Caco-2 (cell line): ENCODE data around the gene STUM. TPM values are rescaled to one million over a fixed set of nuclear protein-coding genes. Genes with fewer than 3 reads are reported as not detected.

ENCODE experiments used
- BruUV-seq: library from RNA; stranded (reverse); fragments of 400-500 nt; replicated peaks from 2 replicates; lab custom pipeline; 2021; lab: Mats Ljungman, UMichigan
- CTCF ChIA-PET: fragments of 300-600 bp; sonication (Branson Sonifier 250); formaldehyde crosslinking; loops from one replicate; lab custom pipeline; 2022; ENCODE audit warnings: antibody characterized with exemption; lab: Charles Lee
- POLR2A ChIA-PET: fragments of 300-600 bp; sonication (Branson Sonifier 250); formaldehyde crosslinking; loops from one replicate; lab custom pipeline; 2022; ENCODE audit warnings: antibody characterized with exemption; lab: Charles Lee
- DNase-seq, 2 experiments: peaks; one replicate each; pipeline versions ENCODE4 v3.0.0 to v3.0.0-alpha.2; 2020 to 2022
- H3K27me3 ChIP-seq: replicated peaks from 2 replicates; pipeline ENCODE4 v1.6.0; 2011; ENCODE audit warnings: low read length; ENCODE audit not compliant: control insufficient read depth, insufficient read depth
- H3K36me3 ChIP-seq: 2 replicates; pipeline ENCODE4 v1.5.1; 2011; ENCODE audit warnings: low read length; ENCODE audit not compliant: control insufficient read depth, insufficient read depth
- H3K4me1 ChIP-seq: fragments of 250-450 bp; sonication (Bioruptor Pico); 2 replicates; pipeline ENCODE4 v1.5.1; 2020; ENCODE audit warnings: mild to moderate bottlenecking
- H3K4me3 ChIP-seq: 2 replicates; pipeline ENCODE4 v1.5.1; 2011; ENCODE audit warnings: low read depth, mild to moderate bottlenecking, control low read depth, low read length
- H3K9me3 ChIP-seq: fragments of 250-450 bp; sonication (Bioruptor Pico); 2 replicates; pipeline ENCODE4 v1.5.1; 2020; ENCODE audit warnings: mild to moderate bottlenecking, moderate library complexity
- H3K27ac Mint-ChIP-seq: one replicate; pipeline ENCODE4 v1.8.0; 2022; ENCODE audit warnings: mixed read lengths; ENCODE audit not compliant: unreplicated experiment
- H3K27me3 Mint-ChIP-seq: one replicate; pipeline ENCODE4 v1.8.0; 2022; ENCODE audit warnings: mixed read lengths; ENCODE audit not compliant: insufficient read depth, unreplicated experiment
- H3K36me3 Mint-ChIP-seq: one replicate; pipeline ENCODE4 v1.8.0; 2022; ENCODE audit warnings: mild to moderate bottlenecking, mixed read lengths; ENCODE audit not compliant: insufficient read depth, unreplicated experiment
- H3K4me1 Mint-ChIP-seq: one replicate; pipeline ENCODE4 v1.8.0; 2022; ENCODE audit warnings: low read depth, mixed read lengths; ENCODE audit not compliant: unreplicated experiment
- H3K4me3 Mint-ChIP-seq: one replicate; pipeline ENCODE4 v1.8.0; 2022; ENCODE audit warnings: mild to moderate bottlenecking, moderate library complexity, mixed read lengths; ENCODE audit not compliant: unreplicated experiment
- H3K9me3 Mint-ChIP-seq: one replicate; pipeline ENCODE4 v1.8.0; 2022; ENCODE audit warnings: mixed read lengths; ENCODE audit not compliant: unreplicated experiment
- intact Hi-C: fragments of 100-400 bp; cut with micrococcal nuclease; formaldehyde crosslinking; loops from one replicate; pipeline ENCODE4 v1.10.0; 2022; ENCODE audit not compliant: unreplicated experiment
- total RNA-seq: library from RNA; stranded (reverse); gene quantifications from 2 replicates; pipeline ENCODE4 v1.2.3, GENCODE V29; 2022
- TF ChIP-seq, protein P1 (sequence below), 2 experiments: fragments of 200-600 bp in 1 of 2; IDR thresholded peaks; 1 replicate in 1 of 2; 2 replicates in 1 of 2; pipeline versions ENCODE4 v1.5.1 to v1.8.0; 2011 to 2022; ENCODE audit warnings: antibody characterized with exemption in 1 of 2, control low read depth in 1 of 2, inconsistent platforms in 1 of 2, low read depth in 1 of 2, low read length in 1 of 2, mild to moderate bottlenecking in 1 of 2, moderate library complexity in 1 of 2; ENCODE audit not compliant: insufficient read depth in 1 of 2, severe bottlenecking in 1 of 2, unreplicated experiment in 1 of 2

Gene STUM
- total RNA-seq, 1 experiment from 2014 or later: 1.7 TPM

DNA sequence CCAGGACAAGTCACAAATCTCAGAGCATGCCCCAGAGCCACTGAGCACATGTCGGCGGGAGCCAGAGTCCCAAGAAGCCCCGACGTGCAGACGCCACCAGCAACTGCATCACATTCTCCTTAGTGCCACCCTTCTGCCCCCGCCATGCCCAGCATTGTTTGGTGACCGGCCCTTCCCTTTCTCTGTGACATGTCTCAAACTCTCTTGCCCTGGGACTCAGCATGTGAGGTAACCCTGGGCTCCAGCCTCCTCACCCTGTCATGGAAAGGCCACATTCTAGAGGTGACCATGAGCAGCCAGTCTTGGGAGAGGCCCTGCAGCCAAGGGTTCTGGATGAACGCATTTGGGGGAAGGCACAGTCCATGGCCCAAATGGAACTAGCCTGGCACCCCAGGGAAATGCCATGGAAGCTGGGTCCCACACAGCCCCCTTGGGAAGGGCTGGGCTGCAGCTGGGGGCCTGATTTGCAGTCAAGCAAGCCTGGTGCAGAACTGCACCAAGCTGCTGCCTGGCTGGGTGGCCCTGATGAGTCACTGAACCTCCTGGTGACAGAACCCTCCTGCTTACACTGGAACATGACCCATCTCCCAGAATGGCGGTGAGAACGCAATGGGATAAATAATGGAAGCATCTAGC lies 96.1 kb downstream of the STUM start:
- no peaks in the 10 kb centered on the region for H3K27me3 Mint-ChIP-seq
- H3K9me3 ChIP-seq: no peaks in the 10 kb centered on the region
- intact Hi-C loops: no loop called here
- H3K27me3 ChIP-seq: peaks cover 1% of the 10 kb centered on the region; the same call in 1 of the 2 replicates
- CTCF ChIA-PET: no interaction called here
- POLR2A ChIA-PET: no interaction called here
- no peaks in the 10 kb centered on the region for H3K36me3 Mint-ChIP-seq
- TF ChIP-seq, protein P1, sequence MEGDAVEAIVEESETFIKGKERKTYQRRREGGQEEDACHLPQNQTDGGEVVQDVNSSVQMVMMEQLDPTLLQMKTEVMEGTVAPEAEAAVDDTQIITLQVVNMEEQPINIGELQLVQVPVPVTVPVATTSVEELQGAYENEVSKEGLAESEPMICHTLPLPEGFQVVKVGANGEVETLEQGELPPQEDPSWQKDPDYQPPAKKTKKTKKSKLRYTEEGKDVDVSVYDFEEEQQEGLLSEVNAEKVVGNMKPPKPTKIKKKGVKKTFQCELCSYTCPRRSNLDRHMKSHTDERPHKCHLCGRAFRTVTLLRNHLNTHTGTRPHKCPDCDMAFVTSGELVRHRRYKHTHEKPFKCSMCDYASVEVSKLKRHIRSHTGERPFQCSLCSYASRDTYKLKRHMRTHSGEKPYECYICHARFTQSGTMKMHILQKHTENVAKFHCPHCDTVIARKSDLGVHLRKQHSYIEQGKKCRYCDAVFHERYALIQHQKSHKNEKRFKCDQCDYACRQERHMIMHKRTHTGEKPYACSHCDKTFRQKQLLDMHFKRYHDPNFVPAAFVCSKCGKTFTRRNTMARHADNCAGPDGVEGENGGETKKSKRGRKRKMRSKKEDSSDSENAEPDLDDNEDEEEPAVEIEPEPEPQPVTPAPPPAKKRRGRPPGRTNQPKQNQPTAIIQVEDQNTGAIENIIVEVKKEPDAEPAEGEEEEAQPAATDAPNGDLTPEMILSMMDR (IDR thresholded peaks at IDR 0.05; ENCODE audit: insufficient read depth in 1 of 2, low read depth in 1 of 2, low read length in 1 of 2, severe bottlenecking in 1 of 2, unreplicated experiment in 1 of 2): no peak
- BruUV-seq: no TSS peak
- H3K9me3 Mint-ChIP-seq: no peaks in the 10 kb centered on the region
- H3K4me1 ChIP-seq: no peaks in the 10 kb centered on the region
- H3K27ac Mint-ChIP-seq: no peak overlapping the region
- no peak for DNase-seq
- no peaks in the 10 kb centered on the region; the same call in 1 of the 2 replicates for H3K36me3 ChIP-seq
- H3K4me3 ChIP-seq: no peak overlapping the region
- H3K4me3 Mint-ChIP-seq: no peak overlapping the region
- no peaks in the 10 kb centered on the region for H3K4me1 Mint-ChIP-seq

DNA sequence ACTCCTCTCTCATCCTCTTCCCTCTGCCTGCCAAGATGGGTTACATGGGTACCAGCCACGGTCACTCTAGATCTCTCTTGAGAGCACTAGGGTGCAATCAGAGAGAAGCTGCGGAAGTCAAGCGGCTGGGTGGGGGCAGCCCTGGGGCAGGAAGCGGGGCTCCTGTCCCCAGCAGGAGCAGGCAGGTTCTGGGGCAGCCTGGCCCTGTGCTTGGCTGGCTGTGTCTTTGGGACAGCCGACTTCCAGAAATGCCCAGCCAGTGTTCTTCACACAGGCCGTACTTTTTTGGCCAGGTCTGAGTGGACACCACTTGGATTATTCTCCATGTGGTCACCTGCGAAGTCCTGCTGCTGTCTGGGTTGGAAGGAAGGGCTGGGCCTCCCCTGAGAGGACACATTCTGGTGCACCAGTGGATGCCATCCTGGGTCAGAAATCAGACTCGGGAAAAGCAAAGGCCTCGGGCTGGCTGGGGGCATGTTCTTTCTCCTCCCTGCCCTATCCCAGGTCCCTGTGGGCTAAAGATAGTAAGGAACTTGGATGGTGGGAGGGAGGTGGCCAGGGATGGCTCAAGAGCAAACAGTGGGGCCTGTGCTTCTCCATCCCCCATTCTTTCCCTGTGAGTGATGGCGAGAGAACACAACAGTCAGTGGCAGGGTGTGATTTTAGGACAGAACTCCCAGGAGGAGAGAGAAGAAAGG lies 96.9 kb downstream of the STUM start:
- peaks cover 1% of the 10 kb centered on the region; the same call in 1 of the 2 replicates for H3K27me3 ChIP-seq
- no peaks in the 10 kb centered on the region; the same call in 1 of the 2 replicates for H3K36me3 ChIP-seq
- DNase-seq: no peak
- intact Hi-C loops: no loop called here
- no peaks in the 10 kb centered on the region for H3K9me3 ChIP-seq
- Mint-ChIP-seq H3K27ac (peak overlapping the region; percentile 69), H3K27me3 (no peaks in the 10 kb centered on the region), H3K4me3 (no peak overlapping the region), H3K9me3 (no peaks in the 10 kb centered on the region), H3K36me3 (no peaks in the 10 kb centered on the region), H3K4me1 (no peaks in the 10 kb centered on the region)
- no TSS peak for BruUV-seq
- H3K4me1 ChIP-seq: no peaks in the 10 kb centered on the region
- ChIA-PET POLR2A (interaction anchor here (0.7 kb wide), 1 partner anchor 9 kb away, joined by 3 read pairs; no protein-coding TSS in a partner anchor), CTCF (no interaction called here)
- TF ChIP-seq, protein P1 (IDR thresholded peaks at IDR 0.05; ENCODE audit: insufficient read depth in 1 of 2, low read depth in 1 of 2, low read length in 1 of 2, severe bottlenecking in 1 of 2, unreplicated experiment in 1 of 2): no peak
- no peak overlapping the region for H3K4me3 ChIP-seq

- H3K9me3 ChIP-seq: no peaks in the 10 kb centered on the region
- BruUV-seq: no TSS peak
- Mint-ChIP-seq H3K36me3 (no peaks in the 10 kb centered on the region), H3K27me3 (no peaks in the 10 kb centered on the region), H3K4me1 (no peaks in the 10 kb centered on the region), H3K9me3 (no peaks in the 10 kb centered on the region), H3K27ac (peak overlapping the region; percentile 69), H3K4me3 (no peak overlapping the region)
- CTCF ChIA-PET: no interaction called here
- TF ChIP-seq, protein P1 (IDR thresholded peaks at IDR 0.05; ENCODE audit: insufficient read depth in 1 of 2, low read depth in 1 of 2, low read length in 1 of 2, severe bottlenecking in 1 of 2, unreplicated experiment in 1 of 2): no peak
- H3K4me3 ChIP-seq: no peak overlapping the region
- intact Hi-C loops: loop anchor here (1.0 kb wide), 1 partner anchor 182 kb away; no protein-coding TSS in a partner anchor
- POLR2A ChIA-PET: interaction anchor here (0.7 kb wide), 1 partner anchor 8 kb away, joined by 3 read pairs; no protein-coding TSS in a partner anchor
- peaks cover 1% of the 10 kb centered on the region; the same call in 1 of the 2 replicates for H3K27me3 ChIP-seq
- DNase-seq: peak in 1 of 2 experiments; percentile 24
- no peaks in the 10 kb centered on the region for H3K4me1 ChIP-seq
- H3K36me3 ChIP-seq: no peaks in the 10 kb centered on the region; the same call in 1 of the 2 replicates
These were observed 97.7 kb downstream of the STUM start for GRCh38 chr1:226646026-226646869.
